Left ventricle myocardium inferior (tissue), 1 donor: ENCODE measurements around the gene TAPBP. TPM values are rescaled to one million over a fixed set of nuclear protein-coding genes. Genes with fewer than 3 reads are reported as not detected.

ENCODE experiments used
- DNase-seq: peaks from one replicate; pipeline ENCODE4 v3.0.0-alpha.2; 2020
- H3K27ac ChIP-seq: fragments of 200-600 bp; replicated peaks from 2 replicates; pipeline ENCODE4 v1.8.0; 2021
- H3K27me3 ChIP-seq: fragments of 200-600 bp; 2 replicates; pipeline ENCODE4 v1.8.0; 2021; ENCODE audit warnings: low read depth
- H3K36me3 ChIP-seq: fragments of 200-600 bp; 2 replicates; pipeline ENCODE4 v1.8.0; 2021
- H3K4me1 ChIP-seq: fragments of 200-600 bp; 2 replicates; pipeline ENCODE4 v1.8.0; 2021
- H3K4me3 ChIP-seq: fragments of 200-600 bp; 2 replicates; pipeline ENCODE4 v1.8.0; 2021; ENCODE audit warnings: mild to moderate bottlenecking, moderate library complexity
- H3K9me3 ChIP-seq: fragments of 200-600 bp; replicated peaks from 2 replicates; pipeline ENCODE4 v1.8.0; 2021
- CTCF ChIP-seq: fragments of 200-600 bp; IDR thresholded peaks from 2 replicates; pipeline ENCODE4 v1.8.0; 2021; ENCODE audit warnings: antibody characterized with exemption, mild to moderate bottlenecking, borderline replicate concordance
- intact Hi-C: fragments of 100-400 bp; cut with micrococcal nuclease; formaldehyde crosslinking; loops from one replicate; pipeline ENCODE4 v1.11.0; 2022
- total RNA-seq: library from RNA; stranded (reverse); fragmentation: NEBNext Ultra II Directional; extraction: Animal tissue kit (Norgen Biotek cat#: 25700); gene quantifications from one replicate; pipeline ENCODE4 v1.2.1, GENCODE V29; 2021
- donor health status: DM: no; HTN: yes; CAD: no; lungs with severe emphysema.

TAPBP gene
- total RNA-seq, 1 donor from 2014 or later: 92.3 TPM

- H3K27me3 ChIP-seq: no peaks in the 10 kb centered on the region
- peak overlapping the region; percentile 82 for H3K4me3 ChIP-seq
- peaks cover 77% of the 10 kb centered on the region for H3K4me1 ChIP-seq
- H3K36me3 ChIP-seq: peaks cover 32% of the 10 kb centered on the region
- intact Hi-C loops: no loop called here
- H3K9me3 ChIP-seq: no peaks in the 10 kb centered on the region
- no peak for TF ChIP-seq CTCF
- DNase-seq: peak; percentile 63
- H3K27ac ChIP-seq: peak overlapping the region; percentile 48
Observed at GRCh38 chr6:33320315-33321181, 6.7 kb upstream of the TAPBP start.

GRCh38 chr6:33319939-33320314 lies 6.0 kb upstream of the TAPBP start:
- intact Hi-C loops: no loop called here

GRCh38 chr6:33318426-33319073 lies 4.7 kb upstream of the TAPBP start:
- H3K36me3 ChIP-seq: peaks cover 32% of the 10 kb centered on the region
- intact Hi-C loops: no loop called here
- no peak for DNase-seq
- peak overlapping the region; percentile 92 for H3K27ac ChIP-seq
- no peak for TF ChIP-seq CTCF
- H3K27me3 ChIP-seq: no peaks in the 10 kb centered on the region
- no peaks in the 10 kb centered on the region for H3K9me3 ChIP-seq
- H3K4me3 ChIP-seq: peak overlapping the region; percentile 74
- H3K4me1 ChIP-seq: peaks cover 90% of the 10 kb centered on the region

More at GRCh38 chr6:33319939-33320314, 6.0 kb upstream of the TAPBP start:
- no peak for TF ChIP-seq CTCF
- Histone ChIP-seq H3K4me1 (peaks cover 83% of the 10 kb centered on the region), H3K27me3 (no peaks in the 10 kb centered on the region), H3K4me3 (peak overlapping the region; percentile 82), H3K27ac (peak overlapping the region; percentile 48), H3K9me3 (no peaks in the 10 kb centered on the region), H3K36me3 (peaks cover 32% of the 10 kb centered on the region)
- no peak for DNase-seq

DNA sequence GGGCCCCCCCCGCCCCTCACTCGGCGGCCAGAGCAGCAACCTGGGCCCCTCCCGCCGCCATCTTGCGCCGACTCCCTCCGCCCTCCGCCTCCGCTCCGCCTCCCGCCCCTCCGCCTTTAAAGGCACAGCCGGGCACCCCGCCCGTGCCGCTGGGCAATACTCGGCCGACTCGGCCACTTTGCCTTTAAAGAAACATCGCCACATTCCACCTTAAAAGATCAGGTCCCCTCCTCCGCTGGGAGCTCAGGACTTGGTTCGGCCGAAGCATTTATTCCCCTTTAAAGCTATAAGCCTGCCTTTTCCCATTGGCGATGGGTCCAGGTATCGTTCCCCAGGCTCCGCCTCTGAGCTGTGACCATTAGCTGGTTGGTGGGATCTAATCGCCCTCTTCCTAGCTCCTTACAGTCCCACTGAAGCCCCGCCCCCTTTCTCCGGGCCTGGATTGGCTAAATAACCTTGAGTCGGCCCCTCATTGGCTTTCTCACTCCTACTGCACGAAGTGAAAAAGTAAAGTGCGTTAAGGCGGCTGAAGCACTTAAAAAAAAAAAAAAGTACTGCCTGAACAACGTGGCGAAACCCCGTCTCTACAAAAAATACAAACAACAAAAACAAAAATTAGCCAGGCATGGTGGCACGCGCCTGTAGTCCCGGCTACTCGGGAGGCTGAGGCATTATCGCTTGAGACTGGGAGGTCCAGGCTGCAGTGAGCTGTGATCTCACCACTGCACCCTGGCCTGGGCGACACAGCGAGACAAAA lies 4.0 kb upstream of the TAPBP start, which contains the start of gene ZBTB22:
TSS of gene ZBTB22 (minus strand) at position 76 of the 757 bp plus-strand sequence. CDS start 828 bp downstream, outside the sequence.
- Histone ChIP-seq H3K36me3 (peaks cover 32% of the 10 kb centered on the region), H3K4me1 (peaks cover 93% of the 10 kb centered on the region), H3K27ac (peak within 1 kb of the TSS; percentile 92), H3K27me3 (no peaks in the 10 kb centered on the region), H3K4me3 (peak within 1 kb of the TSS; percentile 74), H3K9me3 (no peaks in the 10 kb centered on the region)
- intact Hi-C loops: no loop called here
- no peak for TF ChIP-seq CTCF
- DNase-seq: peak; percentile 99

- Histone ChIP-seq H3K36me3 (peaks cover 32% of the 10 kb centered on the region), H3K9me3 (no peaks in the 10 kb centered on the region), H3K27me3 (no peaks in the 10 kb centered on the region), H3K27ac (peak overlapping the region; percentile 92), H3K4me1 (peaks cover 95% of the 10 kb centered on the region), H3K4me3 (peak overlapping the region; percentile 74)
- intact Hi-C loops: no loop called here
- DNase-seq: no peak
- TF ChIP-seq CTCF: no peak
Observed at GRCh38 chr6:33317419-33317668, 3.5 kb upstream of the TAPBP start.
